ENCODE data around the gene SGCD. TPM values are rescaled to one million over a fixed set of nuclear protein-coding genes. Genes with fewer than 3 reads are reported as not detected.

SGCD gene
- polyA plus RNA-seq, 1 donor (not counting 4 experiments of a cell fraction or from before 2014, with no cell fraction given), result not detected

- H3K27me3 ChIP-seq (ENCODE audit: control insufficient read depth, extremely low read depth, insufficient read depth, low read length), result no peaks in the 10 kb centered on the region
- no peaks in the 10 kb centered on the region for H3K36me3 ChIP-seq (ENCODE audit: control insufficient read depth in 2 of 2, extremely low read depth in 1 of 2, insufficient read depth in 2 of 2, low read length in 2 of 2)
- no peaks in the 10 kb centered on the region for H3K9me1 ChIP-seq (ENCODE audit: control insufficient read depth, extremely low read depth, insufficient read depth, low read length)
- no peaks in the 10 kb centered on the region for H3K79me2 ChIP-seq (ENCODE audit: control insufficient read depth, insufficient read depth, low read length)
- no peaks in the 10 kb centered on the region for H3K4me1 ChIP-seq (ENCODE audit: control insufficient read depth, extremely low read depth, insufficient read depth, low read length)
- TF ChIP-seq CTCF (optimal IDR thresholded peaks at IDR 0.05 in 1 of 3, IDR thresholded peaks at IDR 0.05 in 1 of 3, conservative IDR thresholded peaks at IDR 0.05 in 1 of 3; ENCODE audit: extremely low read depth in 1 of 3, insufficient read depth in 2 of 3, low read length in 3 of 3) (no peak), EZH2 (IDR thresholded peaks at IDR 0.05; ENCODE audit: low read length) (no peak)
- H3K27ac ChIP-seq (ENCODE audit: control insufficient read depth, insufficient read depth, low read length), result no peak overlapping the region
- DNase-seq (ENCODE audit: low read depth, low spot score) (no peak), FAIRE-seq (no peak)
- no peaks in the 10 kb centered on the region for H3K9me3 ChIP-seq (ENCODE audit: control insufficient read depth, low read depth, low read length)
- H3K9ac ChIP-seq (ENCODE audit: control insufficient read depth, extremely low read depth, insufficient read depth, low read length), result no peak overlapping the region
- H4K20me1 ChIP-seq (ENCODE audit: control insufficient read depth, extremely low read depth, insufficient read depth, low read length), result no peaks in the 10 kb centered on the region
- no peak overlapping the region for H2AFZ ChIP-seq (ENCODE audit: control insufficient read depth, low read length)
- H3K4me3 ChIP-seq (ENCODE audit: control insufficient read depth in 2 of 3, extremely low read depth in 1 of 3, insufficient read depth in 2 of 3, low read depth in 1 of 3, low read length in 3 of 3), result no peak overlapping the region
- H3K4me2 ChIP-seq (ENCODE audit: control insufficient read depth, extremely low read depth, insufficient read depth, low read depth, low read length), result no peak overlapping the region
- dilution Hi-C loops (cut with MboI; ENCODE audit: extremely low pct_ligation_motif_present, low sequenced_read_pairs), result no loop called here
Measured at GRCh38 chr5:156528673-156529072, 201.7 kb downstream of the SGCD start.

DNA sequence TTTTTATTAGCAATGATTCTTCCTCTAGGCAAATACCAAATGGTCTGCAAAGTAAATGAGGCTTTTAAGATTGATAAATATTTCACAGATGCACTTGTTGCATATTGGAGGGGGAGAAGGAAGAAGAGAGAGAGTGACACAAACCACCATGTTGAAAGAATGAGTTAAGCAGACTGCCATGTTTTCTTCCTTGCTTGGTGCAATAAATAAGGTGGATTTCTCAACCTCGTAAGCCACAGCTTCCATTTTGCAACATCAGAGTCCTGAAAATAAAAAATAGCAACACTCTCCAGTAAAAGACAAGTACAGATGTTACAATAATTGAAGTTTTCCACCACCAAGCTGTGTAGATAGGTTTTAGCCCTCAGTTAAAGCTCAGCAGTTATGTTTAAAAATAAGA is 202.9 kb downstream of the SGCD start:
- no peak for FAIRE-seq
- H3K4me1 ChIP-seq (ENCODE audit: control insufficient read depth, extremely low read depth, insufficient read depth, low read length), result no peaks in the 10 kb centered on the region
- H3K27ac ChIP-seq (ENCODE audit: control insufficient read depth, insufficient read depth, low read length), result no peak overlapping the region
- H3K9me1 ChIP-seq (ENCODE audit: control insufficient read depth, extremely low read depth, insufficient read depth, low read length), result no peaks in the 10 kb centered on the region
- no peaks in the 10 kb centered on the region for H3K36me3 ChIP-seq (ENCODE audit: control insufficient read depth in 2 of 2, extremely low read depth in 1 of 2, insufficient read depth in 2 of 2, low read length in 2 of 2)
- H4K20me1 ChIP-seq (ENCODE audit: control insufficient read depth, extremely low read depth, insufficient read depth, low read length), result no peaks in the 10 kb centered on the region
- H3K4me2 ChIP-seq (ENCODE audit: control insufficient read depth, extremely low read depth, insufficient read depth, low read depth, low read length), result no peak overlapping the region
- DNase-seq (ENCODE audit: low read depth, low spot score), result no peak
- no peak for TF ChIP-seq CTCF (optimal IDR thresholded peaks at IDR 0.05 in 1 of 3, IDR thresholded peaks at IDR 0.05 in 1 of 3, conservative IDR thresholded peaks at IDR 0.05 in 1 of 3; ENCODE audit: extremely low read depth in 1 of 3, insufficient read depth in 2 of 3, low read length in 3 of 3)
- no peak for TF ChIP-seq EZH2 (IDR thresholded peaks at IDR 0.05; ENCODE audit: low read length)
- no peaks in the 10 kb centered on the region for H3K27me3 ChIP-seq (ENCODE audit: control insufficient read depth, extremely low read depth, insufficient read depth, low read length)
- H2AFZ ChIP-seq (ENCODE audit: control insufficient read depth, low read length), result no peak overlapping the region
- no peak overlapping the region for H3K9ac ChIP-seq (ENCODE audit: control insufficient read depth, extremely low read depth, insufficient read depth, low read length)
- no peak overlapping the region for H3K4me3 ChIP-seq (ENCODE audit: control insufficient read depth in 2 of 3, extremely low read depth in 1 of 3, insufficient read depth in 2 of 3, low read depth in 1 of 3, low read length in 3 of 3)
- no peaks in the 10 kb centered on the region for H3K79me2 ChIP-seq (ENCODE audit: control insufficient read depth, insufficient read depth, low read length)
- H3K9me3 ChIP-seq (ENCODE audit: control insufficient read depth, low read depth, low read length), result no peaks in the 10 kb centered on the region
- dilution Hi-C loops (cut with MboI; ENCODE audit: extremely low pct_ligation_motif_present, low sequenced_read_pairs), result no loop called here
